ENCODE measurements around the gene CAST. TPM values are rescaled to one million over a fixed set of nuclear protein-coding genes. Genes with fewer than 3 reads are reported as not detected.
A peak's percentile ranks its signal among the peaks of the same experiment; 100 is the strongest.

The CAST gene
- total RNA-seq, 1 donor from 2014 or later = 260 TPM

- TF ChIP-seq, protein P1, sequence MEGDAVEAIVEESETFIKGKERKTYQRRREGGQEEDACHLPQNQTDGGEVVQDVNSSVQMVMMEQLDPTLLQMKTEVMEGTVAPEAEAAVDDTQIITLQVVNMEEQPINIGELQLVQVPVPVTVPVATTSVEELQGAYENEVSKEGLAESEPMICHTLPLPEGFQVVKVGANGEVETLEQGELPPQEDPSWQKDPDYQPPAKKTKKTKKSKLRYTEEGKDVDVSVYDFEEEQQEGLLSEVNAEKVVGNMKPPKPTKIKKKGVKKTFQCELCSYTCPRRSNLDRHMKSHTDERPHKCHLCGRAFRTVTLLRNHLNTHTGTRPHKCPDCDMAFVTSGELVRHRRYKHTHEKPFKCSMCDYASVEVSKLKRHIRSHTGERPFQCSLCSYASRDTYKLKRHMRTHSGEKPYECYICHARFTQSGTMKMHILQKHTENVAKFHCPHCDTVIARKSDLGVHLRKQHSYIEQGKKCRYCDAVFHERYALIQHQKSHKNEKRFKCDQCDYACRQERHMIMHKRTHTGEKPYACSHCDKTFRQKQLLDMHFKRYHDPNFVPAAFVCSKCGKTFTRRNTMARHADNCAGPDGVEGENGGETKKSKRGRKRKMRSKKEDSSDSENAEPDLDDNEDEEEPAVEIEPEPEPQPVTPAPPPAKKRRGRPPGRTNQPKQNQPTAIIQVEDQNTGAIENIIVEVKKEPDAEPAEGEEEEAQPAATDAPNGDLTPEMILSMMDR (IDR thresholded peaks at IDR 0.05) = peak; percentile 28
- peaks cover 13% of the 10 kb centered on the region for H3K4me1 ChIP-seq
- no peak for ATAC-seq
- DNase-seq = no peak
- intact Hi-C loops (cut with DNase I) = no loop called here
- H3K27ac ChIP-seq = no peak overlapping the region
- no peaks in the 10 kb centered on the region for H3K36me3 ChIP-seq
- H3K27me3 ChIP-seq = no peaks in the 10 kb centered on the region
- no peaks in the 10 kb centered on the region for H3K9me3 ChIP-seq
- no peak overlapping the region for H3K4me3 ChIP-seq
Observed at GRCh38 chr5:96651948-96652753, 10.0 kb upstream of the CAST start.

DNA sequence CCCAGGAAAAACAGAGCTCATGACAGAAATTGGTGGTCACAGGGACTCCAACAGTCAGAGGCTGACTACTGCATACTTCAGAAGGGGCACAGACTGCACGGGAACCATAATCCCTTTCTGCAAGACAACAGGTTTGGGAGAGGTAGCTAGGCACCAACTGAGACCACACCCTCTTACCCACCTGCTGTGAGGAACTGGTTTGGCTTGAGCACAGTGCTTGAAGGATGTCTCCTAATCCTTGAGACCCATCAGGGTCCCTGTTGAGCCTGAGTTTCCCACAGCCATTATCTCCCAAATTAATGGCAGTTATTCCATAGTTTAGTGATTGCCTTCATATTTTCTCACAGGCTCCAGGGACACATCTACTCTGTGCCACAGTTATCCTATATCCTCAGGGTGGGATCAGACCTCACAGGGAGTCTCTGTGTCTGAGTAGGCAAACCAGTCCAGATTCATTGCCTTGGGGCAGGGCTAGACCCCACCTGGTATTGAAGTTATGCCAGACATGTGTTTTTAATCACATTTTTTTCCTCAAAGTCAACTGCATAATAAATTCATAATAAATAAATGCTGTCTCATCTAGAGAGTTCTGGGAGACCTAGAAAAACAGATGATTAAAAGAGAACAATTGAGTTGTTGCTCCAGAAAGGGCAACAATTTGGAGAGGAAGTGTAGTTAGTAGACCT is 9.3 kb upstream of the CAST start:
- H3K4me3 ChIP-seq = no peak overlapping the region
- no peak for ATAC-seq
- H3K9me3 ChIP-seq = no peaks in the 10 kb centered on the region
- H3K4me1 ChIP-seq = peaks cover 13% of the 10 kb centered on the region
- no peak overlapping the region for H3K27ac ChIP-seq
- H3K27me3 ChIP-seq = no peaks in the 10 kb centered on the region
- TF ChIP-seq, protein P1 (IDR thresholded peaks at IDR 0.05) = no peak
- no peaks in the 10 kb centered on the region for H3K36me3 ChIP-seq
- no peak for DNase-seq
- intact Hi-C loops (cut with DNase I) = no loop called here

GRCh38 chr5:96654209-96654608 is 8.0 kb upstream of the CAST start:
- intact Hi-C loops (cut with DNase I) = no loop called here
- DNase-seq (no peak), ATAC-seq (no peak)
- TF ChIP-seq, protein P1 (IDR thresholded peaks at IDR 0.05) = no peak
- Histone ChIP-seq H3K4me3 (no peak overlapping the region), H3K27me3 (no peaks in the 10 kb centered on the region), H3K4me1 (peaks cover 13% of the 10 kb centered on the region), H3K9me3 (no peaks in the 10 kb centered on the region), H3K27ac (no peak overlapping the region), H3K36me3 (no peaks in the 10 kb centered on the region)

DNA sequence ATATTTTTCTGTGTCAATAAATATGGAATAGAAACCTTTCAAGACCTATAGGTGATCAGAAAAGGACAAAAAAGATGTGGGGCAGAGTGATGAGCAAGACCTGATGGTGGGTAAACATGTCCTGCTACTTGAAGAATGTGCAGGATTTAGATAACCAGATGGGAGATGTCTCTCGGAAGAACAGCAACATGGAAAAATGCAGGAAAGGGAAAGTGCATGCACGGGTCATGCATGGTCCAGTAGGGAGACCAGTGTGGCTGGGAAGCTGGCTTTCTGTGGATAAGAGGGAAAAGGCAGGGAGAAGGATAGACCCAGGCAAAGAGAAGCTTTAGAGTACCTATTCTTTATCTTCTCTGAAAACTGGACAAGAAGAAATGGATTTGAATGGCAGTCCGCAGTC is 7.1 kb upstream of the CAST start:
- Histone ChIP-seq H3K9me3 (no peaks in the 10 kb centered on the region), H3K4me1 (peaks cover 8% of the 10 kb centered on the region), H3K36me3 (no peaks in the 10 kb centered on the region), H3K4me3 (no peak overlapping the region), H3K27me3 (no peaks in the 10 kb centered on the region), H3K27ac (no peak overlapping the region)
- intact Hi-C loops (cut with DNase I) = no loop called here
- TF ChIP-seq, protein P1 (IDR thresholded peaks at IDR 0.05) = no peak
- no peak for DNase-seq
- ATAC-seq = no peak

DNA sequence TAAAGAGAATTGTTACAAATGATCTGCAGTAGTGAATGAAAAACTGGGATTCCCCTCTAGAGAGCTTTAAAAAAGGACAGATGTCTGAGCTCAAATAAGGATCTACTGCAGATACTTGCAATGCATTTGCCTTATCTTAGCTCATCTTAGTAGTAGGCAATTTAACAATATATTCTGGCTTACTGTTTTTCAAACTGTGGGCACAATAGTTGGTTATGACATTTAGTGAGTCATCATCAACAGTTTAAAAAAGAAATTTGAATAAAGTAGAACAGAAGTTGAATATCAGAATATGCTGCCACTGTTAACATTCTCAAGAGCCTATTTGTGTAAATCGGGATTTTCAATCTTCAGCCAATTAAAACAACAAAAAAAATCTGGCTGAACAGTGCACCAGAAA is 6.7 kb upstream of the CAST start:
- H3K27ac ChIP-seq = no peak overlapping the region
- no peak for DNase-seq
- ATAC-seq = no peak
- intact Hi-C loops (cut with DNase I) = no loop called here
- no peaks in the 10 kb centered on the region for H3K9me3 ChIP-seq
- TF ChIP-seq, protein P1 (IDR thresholded peaks at IDR 0.05) = no peak
- H3K4me1 ChIP-seq = peaks cover 10% of the 10 kb centered on the region
- no peaks in the 10 kb centered on the region for H3K27me3 ChIP-seq
- H3K36me3 ChIP-seq = no peaks in the 10 kb centered on the region
- H3K4me3 ChIP-seq = no peak overlapping the region
